ENCODE results near the gene GNA12.

DNA sequence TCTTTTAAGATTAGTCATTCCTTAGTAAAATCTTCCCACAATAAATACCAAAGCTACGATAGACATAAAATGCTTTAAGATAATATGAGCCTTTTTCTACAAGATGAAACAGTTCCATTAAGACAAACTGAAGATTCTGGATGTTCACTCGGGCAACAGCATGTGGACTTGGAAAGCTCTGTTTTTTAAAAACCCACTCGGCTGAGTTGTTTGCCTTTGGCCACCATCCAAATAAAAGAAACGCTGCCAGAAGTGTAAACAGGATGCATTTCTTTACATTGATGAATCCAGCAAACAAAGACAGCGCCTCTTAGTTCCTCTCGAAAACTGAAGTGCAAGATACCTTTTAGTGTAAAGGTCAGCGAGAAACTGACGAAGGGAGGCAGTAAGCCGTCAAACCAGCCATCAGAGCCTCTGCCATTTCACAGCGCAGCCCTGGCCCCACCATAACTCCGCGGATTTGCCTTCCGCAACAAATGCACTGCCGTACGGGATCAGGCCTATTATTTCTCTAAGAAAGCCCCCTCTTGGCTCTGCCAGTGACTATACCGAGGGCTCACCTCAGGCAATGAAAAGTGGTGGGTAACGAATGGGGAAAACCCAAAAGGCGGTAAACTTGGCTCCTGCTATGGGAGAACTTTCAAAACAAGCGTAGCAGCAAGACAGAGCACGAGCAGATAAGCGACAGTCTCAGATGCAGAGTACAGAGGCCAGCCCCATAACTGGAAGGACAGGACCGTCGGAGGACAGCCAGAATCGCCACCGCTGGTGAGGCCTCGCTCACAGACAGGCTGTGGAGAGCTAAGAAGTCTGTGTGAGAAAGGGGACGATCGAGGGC lies 41.4 kb downstream of the GNA12 start:
- TF ChIP-seq, protein P1, sequence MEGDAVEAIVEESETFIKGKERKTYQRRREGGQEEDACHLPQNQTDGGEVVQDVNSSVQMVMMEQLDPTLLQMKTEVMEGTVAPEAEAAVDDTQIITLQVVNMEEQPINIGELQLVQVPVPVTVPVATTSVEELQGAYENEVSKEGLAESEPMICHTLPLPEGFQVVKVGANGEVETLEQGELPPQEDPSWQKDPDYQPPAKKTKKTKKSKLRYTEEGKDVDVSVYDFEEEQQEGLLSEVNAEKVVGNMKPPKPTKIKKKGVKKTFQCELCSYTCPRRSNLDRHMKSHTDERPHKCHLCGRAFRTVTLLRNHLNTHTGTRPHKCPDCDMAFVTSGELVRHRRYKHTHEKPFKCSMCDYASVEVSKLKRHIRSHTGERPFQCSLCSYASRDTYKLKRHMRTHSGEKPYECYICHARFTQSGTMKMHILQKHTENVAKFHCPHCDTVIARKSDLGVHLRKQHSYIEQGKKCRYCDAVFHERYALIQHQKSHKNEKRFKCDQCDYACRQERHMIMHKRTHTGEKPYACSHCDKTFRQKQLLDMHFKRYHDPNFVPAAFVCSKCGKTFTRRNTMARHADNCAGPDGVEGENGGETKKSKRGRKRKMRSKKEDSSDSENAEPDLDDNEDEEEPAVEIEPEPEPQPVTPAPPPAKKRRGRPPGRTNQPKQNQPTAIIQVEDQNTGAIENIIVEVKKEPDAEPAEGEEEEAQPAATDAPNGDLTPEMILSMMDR (IDR thresholded peaks at IDR 0.05; ENCODE audit: low read depth, low read length, poor library complexity, severe bottlenecking): no peak
- TF ChIP-seq EZH2phosphoT487 (IDR thresholded peaks at IDR 0.05; ENCODE audit: borderline replicate concordance, low read length): no peak
